HUDEP-2 (cell line): Measurements from ENCODE around the gene SLC7A4.
"Not testable (repeated sequence)": the region's sequence is repeated elsewhere in the genome, so short reads cannot be mapped to it uniquely, and the experiment has no call there.

Experiments used
- DNase-seq, 76 experiments: peaks; one replicate each; lab custom pipeline; 2025; ENCODE audit not compliant: unreplicated experiment in 76 of 76; lab: John Stamatoyannopoulos, UW

The SLC7A4 gene

DNA sequence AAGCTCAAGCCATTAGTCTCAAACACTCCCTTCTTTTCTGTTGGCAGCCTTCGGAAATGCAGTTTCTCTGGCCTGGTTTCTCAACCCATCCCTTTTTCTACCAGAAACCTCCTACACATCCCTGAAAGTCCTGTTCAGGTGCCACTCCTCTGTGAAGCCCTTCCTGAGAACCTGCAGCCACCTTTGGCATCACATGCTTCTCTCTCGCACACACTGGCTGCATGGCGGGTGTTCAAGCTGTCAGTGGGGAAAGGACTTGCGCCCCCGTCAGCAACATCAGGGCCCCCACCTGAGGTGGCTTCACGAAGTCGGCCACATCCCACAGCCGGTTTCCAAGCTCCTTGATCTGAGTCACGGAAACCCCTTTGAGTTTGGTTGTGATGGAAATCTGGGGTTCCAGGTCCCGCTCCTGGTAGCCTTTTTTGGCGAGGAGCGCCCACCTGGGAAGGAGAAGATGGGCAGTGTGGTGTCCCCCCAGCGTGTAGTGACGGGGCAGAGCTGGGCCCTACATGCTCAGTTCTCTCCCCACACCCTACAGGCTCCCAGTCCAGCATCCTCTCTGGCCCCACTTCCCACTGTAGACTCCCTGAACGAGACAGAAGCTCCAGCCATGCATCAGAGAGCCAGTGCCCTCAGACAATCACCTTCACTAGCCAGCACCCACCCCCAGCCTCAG lies 11.6 kb upstream of the SLC7A4 start:
- DNase-seq = no peak

DNA sequence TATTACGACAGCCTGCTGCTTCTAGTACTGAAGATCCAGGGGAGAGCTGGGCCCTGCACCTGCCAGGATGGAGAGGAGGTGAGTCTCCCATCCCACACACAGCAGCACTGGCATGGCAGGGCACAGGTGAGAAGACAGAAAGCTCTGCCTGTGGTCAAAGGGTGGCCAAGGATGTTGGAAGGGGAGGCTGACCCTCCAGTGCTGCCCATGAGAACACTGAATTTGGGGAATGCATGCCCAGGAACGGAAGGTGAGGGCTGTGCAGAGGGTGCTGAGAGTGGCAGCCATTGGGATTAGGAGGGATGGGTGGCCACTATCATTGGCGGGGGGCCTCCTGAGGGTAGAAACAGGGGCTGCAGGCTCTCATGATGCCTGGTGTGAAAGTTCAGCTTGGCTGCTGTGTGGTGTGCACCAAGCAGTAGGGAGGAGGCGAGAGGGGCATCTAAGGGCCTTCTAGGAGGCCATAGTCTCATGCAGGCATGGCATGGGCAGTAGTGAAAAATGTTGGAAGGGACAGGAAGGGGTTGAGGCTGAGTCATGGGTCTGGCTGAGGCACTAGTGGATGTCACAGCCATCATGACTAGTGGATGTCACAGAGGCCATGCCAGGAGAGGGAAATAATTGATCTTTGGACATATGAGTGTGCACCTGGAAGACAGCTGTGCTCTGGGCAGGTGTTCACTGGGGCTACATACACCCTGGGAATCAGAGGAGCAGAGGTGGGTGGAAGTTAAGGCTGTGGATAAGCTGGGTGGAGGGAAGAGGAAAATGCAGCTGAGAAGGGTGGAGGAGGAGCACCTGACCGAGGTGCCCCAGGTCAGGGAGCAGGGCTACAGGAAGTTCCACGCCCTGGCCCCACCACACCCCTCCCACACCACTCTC lies 10.9 kb upstream of the SLC7A4 start:
- no peak for DNase-seq

DNA sequence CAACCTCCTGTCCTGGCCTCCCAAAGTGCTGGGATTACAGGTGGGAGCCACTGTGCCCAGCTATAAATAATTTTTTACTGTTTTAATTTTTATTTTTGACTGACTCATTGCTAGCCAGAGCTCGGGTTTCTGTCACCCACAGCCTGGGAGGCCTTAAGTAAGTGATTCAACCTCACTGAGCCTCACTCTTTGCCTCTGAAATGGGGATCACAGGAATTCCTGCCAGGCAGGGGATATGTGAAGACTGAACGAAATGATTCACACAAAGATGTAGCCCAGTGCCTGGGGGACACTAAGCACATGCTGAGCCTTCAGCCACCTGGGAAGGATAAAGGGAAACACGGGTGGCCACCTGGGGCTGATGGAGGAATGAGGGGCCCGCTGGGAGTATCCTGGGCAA lies 9.6 kb upstream of the SLC7A4 start:
- no peak for DNase-seq

DNA sequence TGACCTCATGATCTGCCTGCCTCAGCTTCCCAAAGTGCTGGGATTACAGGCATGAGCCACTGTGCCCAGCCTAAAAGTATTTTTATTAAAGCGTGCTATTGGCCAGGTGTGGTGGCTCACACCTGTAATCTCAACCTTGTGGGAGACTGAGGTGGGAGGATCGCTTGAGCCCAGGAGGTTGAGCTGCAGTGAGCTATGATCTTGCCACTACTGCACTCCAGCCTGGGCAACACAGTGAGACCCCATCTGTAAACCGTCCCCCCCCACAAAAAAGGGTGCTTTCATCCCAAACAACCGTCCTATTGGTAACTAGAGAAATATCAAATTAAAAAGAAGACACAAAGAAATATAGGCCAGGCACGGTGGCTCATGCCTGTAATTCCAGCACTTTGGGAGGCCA lies 6.8 kb upstream of the SLC7A4 start:
- DNase-seq = not testable (repeated sequence)

DNA sequence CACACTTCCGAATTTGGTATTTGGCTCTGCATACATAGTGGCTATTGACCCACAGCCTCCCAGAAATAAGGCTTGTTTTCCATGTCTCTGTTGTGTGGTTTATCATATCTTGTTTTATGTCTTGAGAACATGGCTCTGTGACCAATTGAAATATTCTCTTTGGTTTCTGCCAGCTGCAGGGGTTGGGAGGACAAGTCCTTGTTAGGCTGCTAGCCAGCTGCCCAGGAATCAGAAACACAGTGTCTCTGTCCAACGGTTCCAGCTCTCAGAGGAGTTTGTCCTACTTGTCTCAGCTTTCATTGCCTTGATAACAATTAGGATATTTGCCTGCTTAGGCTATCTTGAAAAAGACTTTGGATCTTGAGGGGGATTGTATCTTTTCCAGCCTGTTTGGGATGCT lies 6.0 kb upstream of the SLC7A4 start:
- DNase-seq = no peak

DNA sequence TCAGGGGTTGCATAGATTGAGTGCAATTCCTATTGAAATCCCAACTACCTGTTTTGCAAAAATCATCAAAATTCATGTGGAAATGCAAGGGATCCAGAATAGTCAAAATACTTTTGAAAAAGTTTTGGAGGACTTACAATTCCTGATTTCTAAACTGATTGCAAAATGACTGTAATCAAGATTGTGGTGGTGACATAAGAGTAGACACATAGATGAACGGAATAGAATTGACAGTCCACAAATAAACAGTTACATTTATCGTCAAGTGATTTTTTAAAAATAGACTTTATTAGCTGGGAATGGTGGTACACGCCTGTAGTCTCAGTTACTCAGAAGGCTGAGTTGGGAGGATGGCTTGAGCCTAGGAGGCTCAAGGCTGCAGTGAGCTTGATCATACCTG lies 2.6 kb upstream of the SLC7A4 start:
- DNase-seq = no peak

DNA sequence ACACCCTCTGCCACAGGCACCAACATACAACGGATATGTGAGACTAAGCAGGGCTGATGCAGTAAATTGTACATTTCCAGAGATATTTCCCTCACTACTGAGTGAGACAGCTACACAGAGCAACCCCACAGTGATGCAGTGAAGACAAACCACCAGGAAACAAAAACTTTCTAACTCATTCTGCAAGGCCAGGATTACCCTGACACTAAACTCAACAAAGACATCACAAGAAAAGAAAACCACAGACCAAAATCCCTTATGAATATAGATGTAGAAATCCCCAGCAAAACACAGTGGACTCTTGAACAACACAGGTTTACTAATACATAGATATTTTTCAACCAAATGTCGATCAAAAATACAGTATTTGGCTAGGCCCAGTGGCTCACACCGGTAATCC lies 1.5 kb upstream of the SLC7A4 start:
- DNase-seq = no peak

DNA sequence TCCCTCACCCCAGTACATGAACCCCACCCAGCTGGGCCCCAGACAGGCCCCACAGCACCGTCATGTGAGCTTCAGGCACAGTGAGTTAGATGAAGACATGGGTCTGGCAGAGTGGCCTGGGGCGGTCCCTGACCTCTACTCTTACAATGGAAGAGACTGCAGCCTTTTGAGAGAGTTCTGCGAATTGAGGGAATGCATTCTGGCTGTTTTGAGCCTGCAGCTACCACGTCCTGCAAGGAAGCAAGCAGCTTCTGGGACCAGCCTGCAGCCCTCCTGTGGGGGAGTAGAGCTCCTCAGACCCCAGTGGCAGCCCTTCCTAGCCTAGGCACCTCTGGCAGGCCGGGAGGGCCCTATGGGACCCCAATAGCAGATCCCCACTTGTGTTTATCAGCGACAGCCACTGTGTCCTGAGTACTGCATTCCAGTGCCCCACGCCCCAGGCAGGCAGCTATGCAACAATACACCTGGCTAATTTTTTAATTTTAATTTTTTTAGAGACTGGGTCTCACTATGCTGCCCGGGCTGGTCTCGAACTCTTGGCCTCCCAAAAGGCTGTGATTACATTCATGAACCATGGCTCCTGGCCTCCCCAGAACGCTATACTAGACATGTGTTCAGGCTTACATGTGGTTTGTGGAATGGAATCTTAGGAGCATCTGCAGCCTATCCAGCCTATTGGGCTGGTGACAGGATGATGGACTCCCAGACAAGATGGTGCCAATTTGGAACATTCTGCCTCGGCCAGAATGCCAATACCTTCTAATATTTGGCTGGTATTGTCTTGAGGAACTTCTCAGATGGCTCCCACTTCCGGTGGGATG lies 717 bp upstream of the SLC7A4 start:
- DNase-seq = no peak

DNA sequence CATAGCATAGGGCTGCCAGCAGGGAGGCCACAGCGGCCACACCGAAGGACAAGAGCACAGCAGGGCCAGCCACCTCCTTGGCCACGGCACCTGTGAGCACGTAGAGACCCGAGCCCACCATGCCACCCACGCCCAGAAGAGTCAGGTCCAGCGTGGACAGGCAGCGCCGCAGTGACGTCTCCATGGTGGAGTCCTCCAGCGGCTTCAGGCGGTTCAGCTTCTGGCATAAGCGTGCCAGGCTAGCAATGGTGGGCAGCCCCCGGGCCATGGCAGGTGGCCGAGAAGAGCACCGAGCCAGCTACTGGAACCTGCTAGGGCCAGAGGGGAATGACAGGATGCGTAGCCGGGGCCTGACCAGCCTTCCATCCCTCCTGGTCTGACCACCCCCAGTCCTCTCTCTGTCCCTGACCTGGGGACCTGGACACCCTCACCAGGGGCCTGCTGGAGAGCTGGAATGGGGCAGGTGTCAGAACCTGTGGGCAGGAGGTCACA lies 770 bp downstream of the SLC7A4 start:
- no peak for DNase-seq

DNA sequence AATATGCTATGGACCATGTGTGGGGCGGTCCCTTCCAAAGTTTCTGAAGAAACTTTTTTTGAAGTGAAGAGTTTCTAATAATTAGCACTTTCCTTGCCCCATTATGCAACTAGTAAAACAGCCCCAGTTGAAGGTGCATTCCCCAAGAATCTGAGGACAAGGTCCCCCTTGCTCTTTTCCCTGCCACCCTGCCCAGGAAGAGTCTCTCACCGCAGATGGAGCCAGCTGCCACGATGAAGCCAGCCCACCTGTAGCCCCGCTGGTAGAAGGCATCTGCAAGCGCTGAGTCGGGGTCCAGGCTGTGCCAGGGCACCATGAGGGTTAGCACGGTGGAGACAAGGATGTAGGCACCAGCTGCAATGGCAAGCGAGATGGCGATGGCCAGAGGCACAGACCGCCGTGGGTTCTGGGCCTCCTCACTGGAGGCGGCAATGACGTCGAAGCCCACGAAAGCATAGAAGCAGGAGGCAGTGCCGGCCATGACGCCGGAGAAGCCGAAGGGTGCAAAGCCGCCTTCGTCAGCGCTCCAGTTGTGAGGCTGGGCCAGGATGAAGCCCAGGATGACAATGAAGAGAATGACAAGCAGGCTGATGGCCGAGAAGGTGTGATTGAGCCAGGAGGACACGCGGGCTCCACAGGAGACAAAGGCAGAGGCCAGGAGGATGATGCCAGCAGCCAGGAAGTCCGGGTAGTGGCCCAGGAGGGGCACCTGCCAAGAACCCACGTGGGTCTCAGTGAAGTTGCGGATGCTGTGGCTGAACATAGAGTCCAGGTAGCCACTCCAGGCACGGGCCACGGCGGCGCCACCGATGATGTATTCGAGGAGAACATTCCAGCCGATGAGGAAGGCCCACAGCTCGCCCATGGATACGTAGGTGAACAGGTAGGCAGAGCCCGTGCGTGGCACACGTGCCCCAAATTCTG lies 1.5 kb downstream of the SLC7A4 start:
- no peak for DNase-seq

DNA sequence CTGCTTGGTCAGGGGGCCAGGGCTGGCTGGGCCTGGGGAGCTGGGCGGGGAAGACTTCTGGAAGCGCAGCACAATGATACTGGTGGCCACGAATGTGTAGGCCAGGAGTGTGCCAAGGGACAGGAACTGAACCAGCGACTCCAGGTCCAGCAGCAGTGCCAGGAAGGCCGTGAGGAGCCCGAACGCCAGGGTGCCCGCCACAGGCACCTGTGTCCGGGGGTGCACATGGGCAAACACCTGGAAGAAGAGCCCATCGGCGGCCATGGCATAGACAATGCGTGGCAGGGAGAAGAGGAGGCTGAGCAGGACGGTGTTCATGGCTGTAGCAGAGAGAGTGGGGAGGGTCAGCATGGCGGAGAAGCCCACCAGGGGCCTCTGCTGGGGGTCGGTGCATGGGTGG lies 2.3 kb downstream of the SLC7A4 start:
- no peak for DNase-seq

DNA sequence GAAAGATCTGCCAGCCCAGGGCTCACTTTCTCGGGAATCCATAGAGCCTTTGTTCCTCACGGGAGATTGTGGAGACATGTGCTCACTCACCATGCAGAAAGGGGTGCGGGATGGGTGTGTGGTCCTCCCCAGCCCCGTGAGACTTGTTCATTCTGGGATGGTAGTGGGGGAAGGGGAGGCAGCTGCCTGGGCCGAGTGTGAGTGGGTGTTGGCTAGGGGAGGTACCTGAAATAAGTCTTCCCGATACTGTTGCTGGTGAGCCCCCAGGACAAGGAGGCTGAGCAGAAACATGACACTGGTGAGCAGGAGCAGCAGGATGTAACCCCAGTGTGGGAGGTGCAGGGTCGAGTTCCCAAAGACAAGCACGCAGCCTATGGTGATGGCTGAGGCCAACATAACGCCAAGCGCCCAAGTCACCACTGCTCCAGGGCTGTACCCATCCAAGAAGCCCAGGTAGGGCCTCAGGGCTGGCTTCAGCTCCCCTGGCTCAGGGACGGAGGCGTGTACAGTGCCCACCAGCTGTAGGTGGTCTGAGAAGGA lies 2.8 kb downstream of the SLC7A4 start:
- DNase-seq = no peak

DNA sequence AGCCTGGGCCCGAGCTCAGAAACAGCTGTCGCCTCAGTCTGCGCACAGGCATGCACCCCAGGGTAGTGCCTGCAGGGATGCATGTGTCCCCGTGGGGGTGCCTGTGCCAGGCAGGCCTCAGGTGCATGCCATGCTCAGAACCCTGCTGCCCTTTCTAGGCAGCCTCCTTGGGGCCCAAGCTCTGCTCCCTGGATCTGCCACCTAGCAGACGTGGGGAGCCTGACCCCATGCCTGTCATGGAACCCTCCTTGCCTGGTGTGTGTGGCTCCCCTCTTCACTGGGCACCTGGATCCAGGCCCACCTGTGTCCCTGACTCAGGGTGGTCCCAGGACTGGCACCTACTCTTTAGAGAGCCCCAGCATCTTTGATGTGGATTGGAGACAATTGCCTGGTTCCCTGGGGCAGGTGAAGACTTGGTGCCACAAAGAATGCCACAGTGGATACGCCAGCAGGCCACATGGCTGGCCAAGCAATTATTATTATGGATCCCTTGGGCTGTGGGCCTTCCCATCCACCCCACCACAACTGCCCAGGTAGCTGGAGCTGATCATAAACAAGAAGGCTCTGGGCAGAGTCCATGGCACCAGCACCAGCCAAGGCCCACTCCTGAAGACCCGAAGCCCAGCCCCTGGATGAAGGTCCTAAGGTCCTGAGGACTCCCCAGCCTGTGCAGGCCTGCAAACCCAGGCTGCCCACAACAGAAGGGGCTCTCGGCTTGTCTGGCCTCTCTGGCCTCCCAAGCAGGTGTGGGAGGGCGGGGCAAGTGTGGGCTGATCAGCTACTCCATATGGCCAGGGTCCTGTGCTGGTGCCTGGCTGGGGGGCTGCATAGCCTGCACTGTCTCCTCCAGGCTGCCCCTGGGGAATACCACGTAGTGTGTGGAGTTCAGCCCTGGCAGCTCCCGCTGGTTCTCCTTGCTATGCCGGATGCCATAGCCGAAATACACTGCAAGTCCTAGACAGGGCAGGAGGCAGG lies 3.8 kb downstream of the SLC7A4 start:
- no peak for DNase-seq

DNA sequence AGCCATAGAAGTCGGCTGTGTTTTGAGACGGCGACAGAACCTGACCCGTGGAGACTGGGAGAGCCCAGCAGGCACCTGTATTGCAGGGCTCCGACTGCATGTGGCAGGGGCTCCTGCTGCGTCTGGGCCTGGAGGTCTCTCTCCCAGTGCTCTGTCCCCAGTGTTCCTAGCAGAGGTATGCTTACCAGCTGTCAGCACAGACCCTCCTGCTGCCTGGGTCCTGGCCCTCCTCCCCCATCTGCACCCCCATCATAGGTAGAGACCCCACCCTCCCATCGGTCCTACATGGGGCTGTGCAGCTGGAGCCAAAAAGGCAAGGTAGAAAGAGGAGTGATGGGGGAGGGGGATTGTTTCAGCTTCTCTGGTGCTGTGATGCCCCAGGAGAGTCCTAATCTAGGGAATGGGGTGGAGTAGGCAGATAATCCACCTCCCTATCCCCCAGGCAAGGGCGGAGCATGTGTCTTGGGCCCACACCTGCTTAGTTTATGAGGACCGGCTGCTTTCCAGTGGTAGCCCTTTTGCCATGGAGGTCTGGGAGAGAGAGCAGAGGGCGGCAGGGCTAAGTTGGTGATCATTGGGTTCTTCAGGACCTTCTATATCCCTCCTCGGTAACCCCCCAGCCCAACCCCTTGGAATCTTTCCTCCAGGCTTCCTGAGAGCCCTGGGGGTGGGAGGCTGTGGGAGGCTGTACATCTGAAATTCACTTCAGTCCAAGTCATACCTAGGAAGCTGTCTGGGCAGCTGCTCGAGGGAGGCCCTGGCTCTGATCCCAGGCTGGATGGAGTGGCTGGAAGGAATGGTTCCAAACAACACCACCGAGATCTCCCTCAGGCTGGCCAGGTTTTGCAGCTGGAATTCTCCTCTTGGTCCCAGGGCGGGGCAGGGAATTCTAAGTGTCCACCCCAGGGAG lies 5.3 kb downstream of the SLC7A4 start:
- DNase-seq = no peak

DNA sequence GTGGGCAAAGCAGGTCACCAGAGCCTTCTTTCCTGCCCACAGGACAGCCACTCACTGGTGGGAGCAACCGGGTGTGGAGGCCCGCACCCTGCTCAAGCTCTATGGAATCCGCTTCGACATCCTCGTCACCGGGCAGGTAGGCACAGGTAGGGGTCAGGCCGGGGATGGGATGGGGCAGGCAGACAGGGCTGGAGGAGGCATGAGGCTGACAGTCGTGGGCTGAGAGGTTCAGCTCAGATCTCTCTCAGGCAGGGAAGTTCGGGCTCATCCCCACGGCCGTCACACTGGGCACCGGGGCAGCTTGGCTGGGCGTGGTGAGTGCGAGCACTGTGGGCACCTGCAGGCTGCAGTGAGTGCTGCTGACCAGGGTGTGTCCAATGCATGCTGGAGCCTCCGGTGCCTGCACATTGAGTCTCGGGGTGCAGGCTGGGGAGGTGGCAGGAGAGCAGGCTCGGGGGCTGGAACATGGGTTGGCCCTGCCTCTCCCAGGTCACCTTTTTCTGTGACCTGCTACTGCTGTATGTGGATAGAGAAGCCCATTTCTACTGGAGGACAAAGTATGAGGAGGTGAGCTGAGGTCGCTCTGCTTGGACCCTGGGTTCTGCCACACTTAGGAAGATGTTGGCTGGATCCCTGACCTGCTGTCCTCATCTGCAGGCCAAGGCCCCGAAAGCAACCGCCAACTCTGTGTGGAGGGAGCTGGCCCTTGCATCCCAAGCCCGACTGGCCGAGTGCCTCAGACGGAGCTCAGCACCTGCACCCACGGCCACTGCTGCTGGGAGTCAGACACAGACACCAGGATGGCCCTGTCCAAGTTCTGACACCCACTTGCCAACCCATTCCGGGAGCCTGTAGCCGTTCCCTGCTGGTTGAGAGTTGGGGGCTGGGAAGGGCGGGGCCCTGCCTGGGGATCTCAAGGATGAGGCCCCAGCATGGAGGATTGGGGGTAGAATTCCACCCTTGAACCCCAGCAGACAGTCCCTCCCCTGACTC lies 6.3 kb downstream of the SLC7A4 start:
- DNase-seq = no peak

DNA sequence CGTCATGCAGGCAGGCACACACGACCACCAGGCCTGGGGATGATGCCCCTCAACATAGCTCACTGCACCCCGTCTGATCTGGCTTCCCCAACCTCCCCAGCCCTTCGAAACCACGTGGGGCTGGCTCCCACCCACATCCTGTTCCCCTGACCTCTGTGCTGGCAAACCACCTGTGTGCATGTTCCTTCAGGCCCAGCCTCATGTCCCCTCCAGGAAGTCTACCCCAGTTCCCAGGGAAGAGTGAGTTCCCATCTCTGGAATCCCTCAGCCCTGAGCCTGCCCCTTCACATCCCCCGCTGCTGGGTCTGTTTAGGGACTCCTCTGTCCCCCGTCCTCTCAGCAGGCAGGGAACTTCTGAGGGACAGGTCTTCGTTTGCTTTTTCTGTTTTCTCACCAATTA lies 7.1 kb downstream of the SLC7A4 start:
- no peak for DNase-seq
